ENCODE measurements around the gene YJU2. TPM values are rescaled to one million over a fixed set of nuclear protein-coding genes. Genes with fewer than 3 reads are reported as not detected.
A peak's percentile ranks its signal among the peaks of the same experiment; 100 is the strongest.

The YJU2 gene
- total RNA-seq, 1 donor from 2014 or later = 8.7 TPM

- Histone ChIP-seq H3K27me3 (no peaks in the 10 kb centered on the region), H3K79me2 (ENCODE audit: low read depth) (peaks cover 6% of the 10 kb centered on the region), H3K27ac (no peak overlapping the region), H3K36me3 (no peaks in the 10 kb centered on the region), H3K9ac (no peak overlapping the region), H3K9me3 (ENCODE audit: low read depth) (no peaks in the 10 kb centered on the region), H3K4me3 (no peak overlapping the region), H3K4me2 (peak overlapping the region; percentile 70), H3F3A (ENCODE audit: low read depth) (peaks cover 18% of the 10 kb centered on the region), H2AFZ (replicated peaks) (no peak overlapping the region), H3K4me1 (peaks cover 10% of the 10 kb centered on the region), H4K20me1 (ENCODE audit: low read depth) (no peaks in the 10 kb centered on the region)
- no peak for DNase-seq (ENCODE audit: low spot score)
- H3K4me3 Mint-ChIP-seq = peak overlapping the region; percentile 80
- TF ChIP-seq EZH2phosphoT487 (IDR thresholded peaks at IDR 0.05) (no peak), CTCF (IDR thresholded peaks at IDR 0.05) (no peak), EZH2 (IDR thresholded peaks at IDR 0.05) (no peak)
- H3K27me3 Mint-ChIP-seq (ENCODE audit: insufficient read depth, low read depth) = peaks cover 2% of the 10 kb centered on the region
- H3K27ac Mint-ChIP-seq = no peak overlapping the region
- H3K36me3 Mint-ChIP-seq = peaks cover 6% of the 10 kb centered on the region
- H3K9me3 Mint-ChIP-seq = no peaks in the 10 kb centered on the region
- peaks cover 14% of the 10 kb centered on the region for H3K4me1 Mint-ChIP-seq
These were observed 58.8 kb downstream of the YJU2 start for GRCh38 chr19:4305659-4306058.

- H2AFZ ChIP-seq (replicated peaks) = no peak overlapping the region
- H3K36me3 Mint-ChIP-seq = peaks cover 11% of the 10 kb centered on the region
- no peak for DNase-seq (ENCODE audit: low spot score)
- no peak overlapping the region for H3K4me3 Mint-ChIP-seq
- no peaks in the 10 kb centered on the region for H3K9me3 Mint-ChIP-seq
- H3K36me3 ChIP-seq = no peaks in the 10 kb centered on the region
- no peak for TF ChIP-seq CTCF (IDR thresholded peaks at IDR 0.05)
- no peak for TF ChIP-seq EZH2phosphoT487 (IDR thresholded peaks at IDR 0.05)
- TF ChIP-seq EZH2 (IDR thresholded peaks at IDR 0.05) = no peak
- no peak overlapping the region for H3K27ac ChIP-seq
- no peak overlapping the region for H3K4me2 ChIP-seq
- no peaks in the 10 kb centered on the region for H3K27me3 ChIP-seq
- H3K9ac ChIP-seq = no peak overlapping the region
- H3K4me3 ChIP-seq = no peak overlapping the region
- no peaks in the 10 kb centered on the region for H3K9me3 ChIP-seq (ENCODE audit: low read depth)
- H3F3A ChIP-seq (ENCODE audit: low read depth) = peaks cover 9% of the 10 kb centered on the region
- H3K79me2 ChIP-seq (ENCODE audit: low read depth) = peaks cover under 1% of the 10 kb centered on the region
- no peaks in the 10 kb centered on the region for H4K20me1 ChIP-seq (ENCODE audit: low read depth)
- no peaks in the 10 kb centered on the region for H3K27me3 Mint-ChIP-seq (ENCODE audit: insufficient read depth, low read depth)
- peaks cover 3% of the 10 kb centered on the region for H3K4me1 Mint-ChIP-seq
- H3K27ac Mint-ChIP-seq = no peak overlapping the region
- H3K4me1 ChIP-seq = no peaks in the 10 kb centered on the region
These were observed 63.6 kb downstream of the YJU2 start for GRCh38 chr19:4310247-4311121.

- Histone ChIP-seq H3K9me3 (ENCODE audit: low read depth) (no peaks in the 10 kb centered on the region), H4K20me1 (ENCODE audit: low read depth) (no peaks in the 10 kb centered on the region), H3K36me3 (no peaks in the 10 kb centered on the region), H3K4me2 (no peak overlapping the region), H3K79me2 (ENCODE audit: low read depth) (no peaks in the 10 kb centered on the region), H3K27ac (no peak overlapping the region), H3K4me3 (no peak overlapping the region), H3K9ac (no peak overlapping the region), H3K4me1 (no peaks in the 10 kb centered on the region), H3F3A (ENCODE audit: low read depth) (peaks cover 6% of the 10 kb centered on the region), H2AFZ (replicated peaks) (no peak overlapping the region), H3K27me3 (no peaks in the 10 kb centered on the region)
- Mint-ChIP-seq H3K36me3 (peaks cover 22% of the 10 kb centered on the region), H3K27me3 (ENCODE audit: insufficient read depth, low read depth) (peaks cover 1% of the 10 kb centered on the region), H3K27ac (no peak overlapping the region), H3K4me1 (no peaks in the 10 kb centered on the region), H3K4me3 (no peak overlapping the region), H3K9me3 (no peaks in the 10 kb centered on the region)
- no peak for DNase-seq (ENCODE audit: low spot score)
- no peak for TF ChIP-seq EZH2phosphoT487 (IDR thresholded peaks at IDR 0.05)
- no peak for TF ChIP-seq EZH2 (IDR thresholded peaks at IDR 0.05)
- no peak for TF ChIP-seq CTCF (IDR thresholded peaks at IDR 0.05)
These were observed 67.1 kb downstream of the YJU2 start for GRCh38 chr19:4313847-4314490.

Data from neural progenitor cell (in vitro differentiated cells).